ENCODE measurements around the gene THAP4.

THAP4 gene

DNA sequence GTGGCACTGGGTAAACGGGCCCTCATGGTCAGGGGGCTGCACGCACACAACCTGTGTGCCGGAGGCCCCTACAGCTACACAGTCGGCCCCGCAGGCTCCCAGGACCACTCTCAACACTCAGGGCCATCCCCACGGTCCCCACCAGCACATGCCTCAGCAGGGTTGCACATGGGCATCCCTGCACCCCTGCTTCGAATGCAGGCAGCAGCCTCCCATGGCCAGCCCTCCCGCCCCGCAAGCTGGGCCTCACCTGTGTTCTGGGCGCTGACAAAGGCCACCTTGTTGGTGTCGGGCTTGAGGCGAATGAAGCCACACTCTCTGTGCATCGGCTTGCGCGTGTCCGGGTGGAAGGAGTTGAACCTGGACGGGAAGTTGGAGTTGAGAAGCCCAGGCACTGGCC, 34.2 kb downstream of the THAP4 start:
- Histone ChIP-seq H3K4me1 (ENCODE audit: control insufficient read depth, low read depth, low read length) (no peaks in the 10 kb centered on the region), H4K5ac (ENCODE audit: low read length) (no peak overlapping the region), H3K4me2 (ENCODE audit: low read length) (no peak overlapping the region), H2BK5ac (ENCODE audit: low read length) (no peak overlapping the region), H2BK15ac (replicated peaks; ENCODE audit: low read depth) (no peak overlapping the region), H3K9ac (ENCODE audit: low read length) (no peak overlapping the region), H2AK5ac (ENCODE audit: low read length) (no peak overlapping the region), H2BK120ac (ENCODE audit: low read depth, low read length) (no peak overlapping the region), H3K4me3 (ENCODE audit: low read length) (no peak overlapping the region), H3K27me3 (ENCODE audit: insufficient read depth, low read length, poor library complexity) (no peaks in the 10 kb centered on the region), H3K18ac (ENCODE audit: low read length) (no peak overlapping the region), H3K79me1 (ENCODE audit: low read length) (no peaks in the 10 kb centered on the region), H3K27ac (ENCODE audit: low read depth, low read length) (no peak overlapping the region), H4K8ac (ENCODE audit: low read depth, low read length) (no peak overlapping the region), H3K79me2 (ENCODE audit: control insufficient read depth, insufficient read depth, low read length) (no peaks in the 10 kb centered on the region), H3K4ac (ENCODE audit: low read depth, low read length) (no peak overlapping the region), H3K23ac (ENCODE audit: low read length) (no peak overlapping the region), H3K56ac (ENCODE audit: low read length) (no peak overlapping the region), H3K36me3 (ENCODE audit: control insufficient read depth, insufficient read depth, low read length) (peaks cover 5% of the 10 kb centered on the region)
- no CpG with 5 or more reads among the region's 17 CpGs for WGBS (ENCODE audit: extremely low coverage, insufficient coverage, low lambda C conversion rate)
- DNase-seq, result no peak

GRCh38 chr2:241601841-241602240, 35.1 kb downstream of the THAP4 start:
- Histone ChIP-seq H3K27ac (ENCODE audit: low read depth, low read length) (no peak overlapping the region), H3K27me3 (ENCODE audit: insufficient read depth, low read length, poor library complexity) (no peaks in the 10 kb centered on the region), H3K23ac (ENCODE audit: low read length) (no peak overlapping the region), H3K18ac (ENCODE audit: low read length) (no peak overlapping the region), H4K8ac (ENCODE audit: low read depth, low read length) (no peak overlapping the region), H3K9ac (ENCODE audit: low read length) (no peak overlapping the region), H2AK5ac (ENCODE audit: low read length) (no peak overlapping the region), H3K4ac (ENCODE audit: low read depth, low read length) (no peak overlapping the region), H2BK15ac (replicated peaks; ENCODE audit: low read depth) (no peak overlapping the region), H2BK120ac (ENCODE audit: low read depth, low read length) (no peak overlapping the region), H3K79me2 (ENCODE audit: control insufficient read depth, insufficient read depth, low read length) (no peaks in the 10 kb centered on the region), H3K36me3 (ENCODE audit: control insufficient read depth, insufficient read depth, low read length) (peaks cover 5% of the 10 kb centered on the region), H3K56ac (ENCODE audit: low read length) (no peak overlapping the region), H3K4me3 (ENCODE audit: low read length) (no peak overlapping the region), H2BK5ac (ENCODE audit: low read length) (no peak overlapping the region), H3K4me2 (ENCODE audit: low read length) (no peak overlapping the region), H3K4me1 (ENCODE audit: control insufficient read depth, low read depth, low read length) (no peaks in the 10 kb centered on the region), H4K5ac (ENCODE audit: low read length) (no peak overlapping the region), H3K79me1 (ENCODE audit: low read length) (no peaks in the 10 kb centered on the region)
- DNase-seq, result no peak
- WGBS (ENCODE audit: extremely low coverage, insufficient coverage, low lambda C conversion rate), result no CpG with 5 or more reads among the region's 13 CpGs

DNA sequence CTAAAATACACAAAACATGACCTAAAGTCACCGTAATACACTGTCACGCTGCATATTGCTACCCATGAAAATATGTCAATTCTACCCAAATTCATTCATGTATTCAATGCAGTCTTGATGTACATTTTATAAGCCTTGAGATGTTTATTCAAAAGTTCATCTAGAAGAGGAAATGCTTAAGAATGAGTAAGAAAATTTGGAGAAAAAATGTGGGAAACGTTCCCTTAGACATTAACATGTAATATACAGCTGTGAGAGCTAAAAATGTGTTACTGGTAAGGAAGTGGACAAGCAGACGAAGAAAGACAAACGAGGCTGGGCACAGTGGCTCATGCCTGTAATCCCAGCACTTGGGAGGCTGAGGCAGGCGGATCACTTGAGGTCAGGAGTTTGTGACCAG, 37.3 kb downstream of the THAP4 start:
- Histone ChIP-seq H3K27me3 (ENCODE audit: insufficient read depth, low read length, poor library complexity) (no peaks in the 10 kb centered on the region), H3K27ac (ENCODE audit: low read depth, low read length) (no peak overlapping the region)
- no CpG with 5 or more reads among the region's 6 CpGs for WGBS (ENCODE audit: extremely low coverage, insufficient coverage, low lambda C conversion rate)

GRCh38 chr2:241598487-241598886, 38.5 kb downstream of the THAP4 start:
- no peak overlapping the region for H3K56ac ChIP-seq (ENCODE audit: low read length)
- no peak overlapping the region for H3K4me3 ChIP-seq (ENCODE audit: low read length)
- no peak overlapping the region for H4K8ac ChIP-seq (ENCODE audit: low read depth, low read length)
- DNase-seq, result peak; percentile 57
- peaks cover 3% of the 10 kb centered on the region for H3K36me3 ChIP-seq (ENCODE audit: control insufficient read depth, insufficient read depth, low read length)
- H3K27ac ChIP-seq (ENCODE audit: low read depth, low read length), result no peak overlapping the region
- H3K27me3 ChIP-seq (ENCODE audit: insufficient read depth, low read length, poor library complexity), result no peaks in the 10 kb centered on the region
- H3K4ac ChIP-seq (ENCODE audit: low read depth, low read length), result no peak overlapping the region
- H2BK120ac ChIP-seq (ENCODE audit: low read depth, low read length), result no peak overlapping the region
- H3K23ac ChIP-seq (ENCODE audit: low read length), result no peak overlapping the region
- H4K5ac ChIP-seq (ENCODE audit: low read length), result no peak overlapping the region
- H3K4me2 ChIP-seq (ENCODE audit: low read length), result no peak overlapping the region
- no peak overlapping the region for H2AK5ac ChIP-seq (ENCODE audit: low read length)
- H3K18ac ChIP-seq (ENCODE audit: low read length), result no peak overlapping the region
- H2BK5ac ChIP-seq (ENCODE audit: low read length), result no peak overlapping the region
- no peak overlapping the region for H3K9ac ChIP-seq (ENCODE audit: low read length)
- H3K79me1 ChIP-seq (ENCODE audit: low read length), result no peaks in the 10 kb centered on the region
- H2BK15ac ChIP-seq (replicated peaks; ENCODE audit: low read depth), result no peak overlapping the region
- no CpG with 5 or more reads among the region's 1 CpG for WGBS (ENCODE audit: extremely low coverage, insufficient coverage, low lambda C conversion rate)
- no peaks in the 10 kb centered on the region for H3K79me2 ChIP-seq (ENCODE audit: control insufficient read depth, insufficient read depth, low read length)
- no peaks in the 10 kb centered on the region for H3K4me1 ChIP-seq (ENCODE audit: control insufficient read depth, low read depth, low read length)

More for the DNA sequence above, 37.3 kb downstream of the THAP4 start:
- no peak overlapping the region for H2AK5ac ChIP-seq (ENCODE audit: low read length)
- no peak overlapping the region for H3K23ac ChIP-seq (ENCODE audit: low read length)
- no peak overlapping the region for H3K9ac ChIP-seq (ENCODE audit: low read length)
- H2BK5ac ChIP-seq (ENCODE audit: low read length), result no peak overlapping the region
- H2BK15ac ChIP-seq (replicated peaks; ENCODE audit: low read depth), result no peak overlapping the region
- no peak overlapping the region for H3K4me3 ChIP-seq (ENCODE audit: low read length)
- no peak overlapping the region for H3K18ac ChIP-seq (ENCODE audit: low read length)
- H3K36me3 ChIP-seq (ENCODE audit: control insufficient read depth, insufficient read depth, low read length), result peaks cover 3% of the 10 kb centered on the region
- no peak overlapping the region for H4K5ac ChIP-seq (ENCODE audit: low read length)
- DNase-seq, result no peak
- no peak overlapping the region for H3K4ac ChIP-seq (ENCODE audit: low read depth, low read length)
- H4K8ac ChIP-seq (ENCODE audit: low read depth, low read length), result no peak overlapping the region
- no peaks in the 10 kb centered on the region for H3K79me1 ChIP-seq (ENCODE audit: low read length)
- H3K4me1 ChIP-seq (ENCODE audit: control insufficient read depth, low read depth, low read length), result no peaks in the 10 kb centered on the region
- H2BK120ac ChIP-seq (ENCODE audit: low read depth, low read length), result no peak overlapping the region
- no peak overlapping the region for H3K4me2 ChIP-seq (ENCODE audit: low read length)
- H3K56ac ChIP-seq (ENCODE audit: low read length), result no peak overlapping the region
- no peaks in the 10 kb centered on the region for H3K79me2 ChIP-seq (ENCODE audit: control insufficient read depth, insufficient read depth, low read length)

DNA sequence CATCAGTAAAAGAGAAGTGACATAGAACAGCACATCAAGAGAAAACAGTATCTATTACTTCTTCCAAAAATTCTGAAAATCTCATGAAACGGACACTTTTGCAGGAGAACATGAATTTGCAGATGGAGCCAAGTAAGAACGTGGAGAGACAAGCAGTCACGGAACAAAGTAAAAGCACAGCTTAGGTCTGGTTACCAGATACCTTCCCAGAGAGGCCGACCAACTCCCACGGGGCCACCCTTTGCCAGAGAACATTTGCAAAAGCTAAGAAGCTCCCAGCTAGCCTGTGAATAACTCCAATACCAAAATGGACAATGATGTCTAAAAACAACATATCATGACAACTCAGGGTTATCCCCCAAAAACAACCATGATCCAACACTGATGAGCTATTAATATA, 38.9 kb downstream of the THAP4 start:
- Histone ChIP-seq H3K36me3 (ENCODE audit: control insufficient read depth, insufficient read depth, low read length) (peaks cover 3% of the 10 kb centered on the region), H3K4me2 (ENCODE audit: low read length) (no peak overlapping the region), H3K27ac (ENCODE audit: low read depth, low read length) (no peak overlapping the region), H4K5ac (ENCODE audit: low read length) (no peak overlapping the region), H3K79me1 (ENCODE audit: low read length) (no peaks in the 10 kb centered on the region), H3K56ac (ENCODE audit: low read length) (no peak overlapping the region), H4K8ac (ENCODE audit: low read depth, low read length) (no peak overlapping the region), H3K4me3 (ENCODE audit: low read length) (no peak overlapping the region), H3K79me2 (ENCODE audit: control insufficient read depth, insufficient read depth, low read length) (no peaks in the 10 kb centered on the region), H3K4ac (ENCODE audit: low read depth, low read length) (no peak overlapping the region), H2AK5ac (ENCODE audit: low read length) (no peak overlapping the region), H2BK5ac (ENCODE audit: low read length) (no peak overlapping the region), H3K18ac (ENCODE audit: low read length) (no peak overlapping the region), H2BK120ac (ENCODE audit: low read depth, low read length) (no peak overlapping the region), H2BK15ac (replicated peaks; ENCODE audit: low read depth) (no peak overlapping the region), H3K4me1 (ENCODE audit: control insufficient read depth, low read depth, low read length) (no peaks in the 10 kb centered on the region), H3K9ac (ENCODE audit: low read length) (no peak overlapping the region), H3K23ac (ENCODE audit: low read length) (no peak overlapping the region), H3K27me3 (ENCODE audit: insufficient read depth, low read length, poor library complexity) (no peaks in the 10 kb centered on the region)
- WGBS (ENCODE audit: extremely low coverage, insufficient coverage, low lambda C conversion rate), result no CpG with 5 or more reads among the region's 5 CpGs
- no peak for DNase-seq

- Histone ChIP-seq H3K4me1 (ENCODE audit: control insufficient read depth, low read depth, low read length) (no peaks in the 10 kb centered on the region), H3K79me1 (ENCODE audit: low read length) (no peaks in the 10 kb centered on the region), H3K9ac (ENCODE audit: low read length) (no peak overlapping the region), H4K5ac (ENCODE audit: low read length) (no peak overlapping the region), H2AK5ac (ENCODE audit: low read length) (no peak overlapping the region), H3K23ac (ENCODE audit: low read length) (no peak overlapping the region), H3K36me3 (ENCODE audit: control insufficient read depth, insufficient read depth, low read length) (peaks cover 3% of the 10 kb centered on the region), H3K27ac (ENCODE audit: low read depth, low read length) (no peak overlapping the region), H4K8ac (ENCODE audit: low read depth, low read length) (no peak overlapping the region), H2BK15ac (replicated peaks; ENCODE audit: low read depth) (no peak overlapping the region), H3K79me2 (ENCODE audit: control insufficient read depth, insufficient read depth, low read length) (no peaks in the 10 kb centered on the region), H3K4me2 (ENCODE audit: low read length) (no peak overlapping the region), H3K4ac (ENCODE audit: low read depth, low read length) (no peak overlapping the region), H2BK5ac (ENCODE audit: low read length) (no peak overlapping the region), H3K56ac (ENCODE audit: low read length) (no peak overlapping the region), H3K18ac (ENCODE audit: low read length) (no peak overlapping the region), H3K27me3 (ENCODE audit: insufficient read depth, low read length, poor library complexity) (no peaks in the 10 kb centered on the region), H2BK120ac (ENCODE audit: low read depth, low read length) (no peak overlapping the region), H3K4me3 (ENCODE audit: low read length) (no peak overlapping the region)
- no CpG with 5 or more reads among the region's 6 CpGs for WGBS (ENCODE audit: extremely low coverage, insufficient coverage, low lambda C conversion rate)
- DNase-seq, result no peak
Observed at GRCh38 chr2:241597561-241597960, 39.4 kb downstream of the THAP4 start.
